Left lung (tissue), 10 donors: ENCODE data around the gene PMPCA. TPM values are rescaled to one million over a fixed set of nuclear protein-coding genes. Genes with fewer than 3 reads are reported as not detected.

ENCODE experiments used
- ATAC-seq: fragments of 200-7000 bp; cut with Tn5 transposase; one replicate; pipeline ENCODE4 v1.9.1; 2020; ENCODE audit warnings: moderate library complexity
- DNase-seq, 4 donors: peaks; one replicate each; pipeline ENCODE4 v3.0.0-alpha.2; 2013 to 2020
- H3K27ac ChIP-seq, 2 donors: fragments of 200-600 bp; sonication (generic) in 1 of 2; one replicate each; pipeline versions ENCODE4 v1.5.0 to v1.8.0; 2020 to 2021
- H3K27me3 ChIP-seq, 2 donors: fragments of 200-600 bp; sonication (generic) in 1 of 2; one replicate each; pipeline versions ENCODE4 v1.5.0 to v1.8.0; 2020 to 2021
- H3K36me3 ChIP-seq, 2 donors: fragments of 200-600 bp; sonication (generic) in 1 of 2; one replicate each; pipeline versions ENCODE4 v1.5.0 to v1.8.0; 2020 to 2021
- H3K4me1 ChIP-seq, 2 donors: fragments of 200-600 bp; one replicate each; pipeline ENCODE4 v1.8.0; 2021
- H3K4me3 ChIP-seq, 2 donors: fragments of 200-600 bp; sonication (generic) in 1 of 2; one replicate each; pipeline versions ENCODE4 v1.5.0 to v1.8.0; 2020 to 2021; ENCODE audit warnings: mild to moderate bottlenecking in 1 of 2
- H3K9me3 ChIP-seq, 2 donors: fragments of 200-600 bp; sonication (generic) in 1 of 2; one replicate each; pipeline versions ENCODE4 v1.5.0 to v1.8.0; 2020 to 2021
- CTCF ChIP-seq, 2 donors: fragments of 200-600 bp; sonication (generic) in 1 of 2; IDR thresholded peaks; one replicate each; pipeline versions ENCODE4 v1.5.0 to v1.8.0; 2021; ENCODE audit warnings: antibody characterized with exemption in 2 of 2
- intact Hi-C, 2 donors: fragments of 100-400 bp; cut with DNase I; formaldehyde crosslinking; loops; one replicate each; pipeline versions ENCODE4 v1.11.2 to v1.14.2; 2022
- polyA plus RNA-seq, 6 donors: library from polyadenylated mRNA; unstranded; fragments of 120-200 nt; gene quantifications; one replicate each; pipeline ENCODE4 v1.2.1, GENCODE V29; 2013; ENCODE audit not compliant: insufficient read length in 6 of 6
- total RNA-seq, 2 donors: library from RNA; stranded (reverse); fragmentation: NEBNext Ultra II Directional; extraction: Animal tissue kit (Norgen Biotek cat#: 25700); gene quantifications; one replicate each; pipeline ENCODE4 v1.2.1, GENCODE V29; 2021
- donor health status: DM: no; HTN: yes; CAD: no.
- donor health status: DM: no; HTN: no; CAD: no.

PMPCA gene
- total and polyA plus RNA-seq, 8 donors: 44.7 to 59.5 (median 53.1) TPM

- Histone ChIP-seq H3K9me3 (no peaks in the 10 kb centered on the region), H3K4me3 (no peak overlapping the region), H3K27ac (no peak overlapping the region), H3K4me1 (peaks cover 4 to 9% of the 10 kb centered on the region in 2 donors), H3K36me3 (peaks cover 4 to 96% of the 10 kb centered on the region in 2 donors), H3K27me3 (no peaks in the 10 kb centered on the region)
- intact Hi-C loops: no loop called here
- ATAC-seq (no peak), DNase-seq (no peak)
- no peak for TF ChIP-seq CTCF (IDR thresholded peaks at IDR 0.05)
Measured at GRCh38 chr9:136416427-136416826, 6.0 kb downstream of the PMPCA start.

- intact Hi-C loops: no loop called here
- H3K4me1 ChIP-seq: peaks cover 0 to 4% of the 10 kb centered on the region in 2 donors
- ATAC-seq (no peak), DNase-seq (no peak)
- TF ChIP-seq CTCF (IDR thresholded peaks at IDR 0.05): no peak
- no peak overlapping the region for H3K4me3 ChIP-seq
- no peaks in the 10 kb centered on the region for H3K9me3 ChIP-seq
- peaks cover 4 to 100% of the 10 kb centered on the region in 2 donors for H3K36me3 ChIP-seq
- H3K27ac ChIP-seq: no peak overlapping the region
- no peaks in the 10 kb centered on the region for H3K27me3 ChIP-seq
Measured at GRCh38 chr9:136416914-136417313, 6.5 kb downstream of the PMPCA start.

GRCh38 chr9:136418182-136419091 is 8.0 kb downstream of the PMPCA start:
- TF ChIP-seq CTCF (IDR thresholded peaks at IDR 0.05): no peak
- ATAC-seq (no peak), DNase-seq (no peak)
- Histone ChIP-seq H3K4me3 (no peak overlapping the region), H3K27me3 (no peaks in the 10 kb centered on the region), H3K36me3 (peaks cover 8 to 100% of the 10 kb centered on the region in 2 donors), H3K27ac (no peak overlapping the region), H3K9me3 (no peaks in the 10 kb centered on the region), H3K4me1 (no peaks in the 10 kb centered on the region)
- intact Hi-C loops: no loop called here

- H3K4me1 ChIP-seq: no peaks in the 10 kb centered on the region
- no peaks in the 10 kb centered on the region for H3K9me3 ChIP-seq
- no peak for ATAC-seq
- no peak overlapping the region for H3K4me3 ChIP-seq
- no peak for DNase-seq
- no peak for TF ChIP-seq CTCF (IDR thresholded peaks at IDR 0.05)
- intact Hi-C loops: no loop called here
- H3K36me3 ChIP-seq: peaks cover 8 to 100% of the 10 kb centered on the region in 2 donors
- H3K27me3 ChIP-seq: no peaks in the 10 kb centered on the region
- H3K27ac ChIP-seq: no peak overlapping the region
Measured at GRCh38 chr9:136419092-136419420, 8.6 kb downstream of the PMPCA start.

GRCh38 chr9:136421791-136422190 is 11.3 kb downstream of the PMPCA start:
- DNase-seq (no peak), ATAC-seq (no peak)
- H3K36me3 ChIP-seq: peaks cover 4 to 93% of the 10 kb centered on the region in 2 donors
- H3K4me1 ChIP-seq: no peaks in the 10 kb centered on the region
- no peak overlapping the region for H3K27ac ChIP-seq
- H3K27me3 ChIP-seq: no peaks in the 10 kb centered on the region
- H3K4me3 ChIP-seq: no peak overlapping the region
- H3K9me3 ChIP-seq: no peaks in the 10 kb centered on the region
- TF ChIP-seq CTCF (IDR thresholded peaks at IDR 0.05): no peak
- intact Hi-C loops: no loop called here
